H1 (cell line): ENCODE data around the gene ATP1A1. TPM values are rescaled to one million over a fixed set of nuclear protein-coding genes. Genes with fewer than 3 reads are reported as not detected.

ENCODE experiments used
- CTCF ChIA-PET: fragments of 300-600 bp; sonication (Branson Sonifier 250); formaldehyde crosslinking; loops from one replicate; lab custom pipeline; 2021; ENCODE audit not compliant: partially characterized antibody; lab: Charles Lee
- POLR2A ChIA-PET: fragments of 300-600 bp; sonication (Branson Sonifier 250); formaldehyde crosslinking; loops from one replicate; lab custom pipeline; 2021; ENCODE audit warnings: inconsistent platforms; ENCODE audit not compliant: partially characterized antibody; lab: Charles Lee
- DNase-seq, 2 experiments: peaks; one replicate each; pipeline versions ENCODE4 v3.0.0 to v3.0.0-alpha.2; 2010 to 2022; ENCODE audit warnings: low spot score in 2 of 2, low read depth in 1 of 2, mixed read lengths in 1 of 2
- FAIRE-seq: peaks from 2 replicates; lab custom pipeline; 2011; peaks lifted over from hg19 to GRCh38; lab: Jason Lieb, UNC
- H2AFZ ChIP-seq: 2 replicates; pipeline ENCODE4 v1.8.1; 2012; ENCODE audit warnings: low read length, inconsistent platforms
- H2AK5ac ChIP-seq: 2 replicates; pipeline ENCODE4 v1.6.1; 2013; ENCODE audit warnings: low read depth, low read length
- H2BK120ac ChIP-seq: replicated peaks from 2 replicates; pipeline ENCODE3; 2013; ENCODE audit warnings: low read depth, low read length, inconsistent platforms
- H2BK12ac ChIP-seq: 2 replicates; pipeline ENCODE4 v1.6.1; 2013; ENCODE audit warnings: low read depth, low read length
- H2BK15ac ChIP-seq: 2 replicates; pipeline ENCODE4 v1.6.1; 2013; ENCODE audit warnings: low read length
- H2BK20ac ChIP-seq: 2 replicates; pipeline ENCODE4 v1.6.1; 2013; ENCODE audit warnings: low read length
- H2BK5ac ChIP-seq: 2 replicates; pipeline ENCODE4 v1.6.1; 2013; ENCODE audit warnings: low read depth, low read length
- H3K14ac ChIP-seq: 2 replicates; pipeline ENCODE4 v1.6.1; 2013; ENCODE audit warnings: inconsistent platforms; ENCODE audit not compliant: insufficient read length
- H3K18ac ChIP-seq: 2 replicates; pipeline ENCODE4 v1.6.1; 2013; ENCODE audit warnings: low read length; ENCODE audit errors: extremely low read depth
- H3K23ac ChIP-seq: 2 replicates; pipeline ENCODE4 v1.6.1; 2013; ENCODE audit warnings: inconsistent platforms; ENCODE audit not compliant: insufficient read length
- H3K23me2 ChIP-seq: 2 replicates; pipeline ENCODE4 v1.6.1; 2013; ENCODE audit warnings: low read depth, low read length
- H3K27ac ChIP-seq: 2 replicates; pipeline ENCODE4 v1.6.1; 2011; ENCODE audit warnings: low read depth, low read length, inconsistent platforms
- H3K27me3 ChIP-seq, 4 experiments: replicated peaks in 1 of 4; 1 replicate in 1 of 4; 2 replicates in 3 of 4; pipeline versions ENCODE4 v1.6.1 to v1.8.1; 2011 to 2013; ENCODE audit warnings: low read length in 3 of 4, mild to moderate bottlenecking in 3 of 4, inconsistent platforms in 2 of 4, mixed read lengths in 2 of 4, moderate library complexity in 1 of 4; ENCODE audit not compliant: control insufficient read depth in 3 of 4, insufficient read depth in 3 of 4; ENCODE audit errors: extremely low read depth in 1 of 4
- H3K36me3 ChIP-seq, 4 experiments: 2 replicates each; pipeline versions ENCODE4 v1.6.1 to v1.8.1; 2011 to 2013; ENCODE audit warnings: mild to moderate bottlenecking in 4 of 4, low read length in 3 of 4, moderate library complexity in 2 of 4, control low read depth in 1 of 4, inconsistent platforms in 1 of 4; ENCODE audit not compliant: insufficient read depth in 4 of 4, control insufficient read depth in 2 of 4
- H3K4ac ChIP-seq: replicated peaks from 2 replicates; pipeline ENCODE3; 2013; ENCODE audit warnings: low read length, low read depth, mixed read lengths, inconsistent platforms; ENCODE audit not compliant: insufficient read length
- H3K4me1 ChIP-seq, 4 experiments: replicated peaks in 1 of 4; 1 replicate in 1 of 4; 2 replicates in 3 of 4; pipeline versions ENCODE4 v1.6.1 to v1.8.1; 2011 to 2013; ENCODE audit warnings: low read length in 3 of 4, inconsistent platforms in 2 of 4, mixed read lengths in 1 of 4; ENCODE audit not compliant: insufficient read depth in 4 of 4, control insufficient read depth in 3 of 4
- H3K4me2 ChIP-seq, 2 experiments: 2 replicates each; pipeline versions ENCODE4 v1.6.1 to v1.8.1; 2011 to 2013; ENCODE audit warnings: low read depth in 2 of 2, low read length in 2 of 2, control low read depth in 1 of 2, inconsistent platforms in 1 of 2, mild to moderate bottlenecking in 1 of 2; ENCODE audit not compliant: insufficient read depth in 1 of 2
- H3K4me3 ChIP-seq, 4 experiments: fragments of 200-600, 300-600 bp in 1 of 4; sonication (generic), shearing (Covaris generic), sonication (Bioruptor Twin) in 1 of 4; 2 replicates each; pipeline versions ENCODE4 v1.5.1 to v1.8.1; 2011 to 2016; ENCODE audit warnings: low read length in 4 of 4, low read depth in 3 of 4, control low read depth in 2 of 4, inconsistent platforms in 2 of 4, mild to moderate bottlenecking in 2 of 4, mixed read lengths in 1 of 4, moderate library complexity in 1 of 4; ENCODE audit not compliant: insufficient read depth in 2 of 4; ENCODE audit errors: extremely low read depth in 1 of 4
- H3K56ac ChIP-seq: replicated peaks from 2 replicates; pipeline ENCODE3; 2013; ENCODE audit warnings: low read depth, mild to moderate bottlenecking, mixed read lengths, low read length, inconsistent platforms; ENCODE audit not compliant: insufficient read length
- H3K79me1 ChIP-seq: 2 replicates; pipeline ENCODE4 v1.6.1; 2013; ENCODE audit warnings: low read depth, low read length, control low read depth
- H3K79me2 ChIP-seq, 2 experiments: 2 replicates each; pipeline versions ENCODE4 v1.6.1 to v1.8.1; 2012 to 2013; ENCODE audit warnings: low read length in 2 of 2, mild to moderate bottlenecking in 2 of 2, inconsistent platforms in 1 of 2; ENCODE audit not compliant: insufficient read depth in 2 of 2, control insufficient read depth in 1 of 2
- H3K9ac ChIP-seq, 4 experiments: replicated peaks in 1 of 4; 1 replicate in 1 of 4; 2 replicates in 3 of 4; pipeline versions ENCODE4 v1.6.1 to v1.8.1; 2011 to 2013; ENCODE audit warnings: low read depth in 3 of 4, low read length in 3 of 4, control low read depth in 2 of 4, mild to moderate bottlenecking in 2 of 4, moderate library complexity in 2 of 4, inconsistent platforms in 1 of 4; ENCODE audit errors: extremely low read depth in 1 of 4
- H3K9me3 ChIP-seq, 2 experiments: 2 replicates each; pipeline versions ENCODE4 v1.6.1 to v1.8.1; 2012 to 2013; ENCODE audit warnings: mild to moderate bottlenecking in 2 of 2, moderate library complexity in 2 of 2, control low read depth in 1 of 2, inconsistent platforms in 1 of 2, low read depth in 1 of 2, low read length in 1 of 2, mixed read lengths in 1 of 2; ENCODE audit not compliant: insufficient read depth in 2 of 2
- H4K20me1 ChIP-seq, 2 experiments: replicated peaks in 1 of 2; 2 replicates each; pipeline versions ENCODE3 to v1.8.1; 2011 to 2013; ENCODE audit warnings: inconsistent platforms in 2 of 2, low read length in 2 of 2, mild to moderate bottlenecking in 1 of 2; ENCODE audit not compliant: insufficient read depth in 2 of 2, control insufficient read depth in 1 of 2
- H4K5ac ChIP-seq: 2 replicates; pipeline ENCODE4 v1.6.1; 2013; ENCODE audit warnings: low read length, low read depth, mixed read lengths, inconsistent platforms; ENCODE audit not compliant: insufficient read length
- H4K8ac ChIP-seq: 2 replicates; pipeline ENCODE4 v1.8.0; 2013; ENCODE audit warnings: mild to moderate bottlenecking, moderate library complexity, low read length, inconsistent platforms; ENCODE audit not compliant: insufficient read depth; ENCODE audit errors: extremely low read depth
- H4K91ac ChIP-seq: replicated peaks from 2 replicates; pipeline ENCODE3; 2013; ENCODE audit warnings: low read length, mixed read lengths, inconsistent platforms; ENCODE audit not compliant: insufficient read length
- CBX8 ChIP-seq: fragments of 300-800, 300-1000 bp; sonication (generic); IDR thresholded peaks from 2 replicates; pipeline ENCODE4 v1.7.1; 2016; ENCODE audit warnings: low read depth, low read length, borderline replicate concordance
- CREB1 ChIP-seq: IDR thresholded peaks from 2 replicates; pipeline ENCODE4 v1.6.1; 2012; ENCODE audit warnings: inconsistent platforms
- GTF2F1 ChIP-seq: IDR thresholded peaks from 2 replicates; pipeline ENCODE4 v1.6.1; 2012; ENCODE audit warnings: low read depth, low read length, improper control_type of control experiment, borderline replicate concordance
- TAF7 ChIP-seq: optimal IDR thresholded peaks from 2 replicates; pipeline ENCODE3; 2011; ENCODE audit warnings: low read depth, mild to moderate bottlenecking, inconsistent platforms, low read length, moderate library complexity, borderline replicate concordance
- ZNF274 ChIP-seq: IDR thresholded peaks from 2 replicates; pipeline ENCODE4 v1.7.0; 2012; ENCODE audit warnings: low read length, borderline replicate concordance; ENCODE audit errors: extremely low read depth
- WGBS, 2 experiments: shearing (Covaris generic) in 1 of 2; methylation state at CpG; one replicate each; pipeline versions ENCODE4 v1.1.6 to v1.1.7; 2013 to 2015; ENCODE audit warnings: low lambda C conversion rate in 2 of 2, mixed read lengths in 2 of 2, inconsistent platforms in 1 of 2, low coverage in 1 of 2, missing lambda C conversion rate in 1 of 2; ENCODE audit not compliant: insufficient replicate concordance in 2 of 2, insufficient coverage in 1 of 2, insufficient read length in 1 of 2; ENCODE audit errors: extremely low coverage in 1 of 2, missing lambda C conversion rate in 1 of 2; 5-methylcytosine and 5-hydroxymethylcytosine counted together
- polyA plus RNA-seq, 7 experiments: library from polyadenylated mRNA; depleted of rRNA in 3 of 7; stranded (reverse) in 5 of 7; unstranded in 2 of 7; fragments of >200 nt in 5 of 7; fragments of 200-250 nt in 2 of 7; gene quantifications; 1 replicate in 5 of 7; 2 replicates in 1 of 7; 4 replicates in 1 of 7; pipeline versions ENCODE4 v1.2.1 to v1.2.3, GENCODE V29; 2011 to 2013; ENCODE audit warnings: missing spikeins in 2 of 7, mixed read lengths in 2 of 7
- total RNA-seq: library from RNA; stranded (reverse); fragmentation: NEBNext Ultra II Directional; extraction: Animal tissue kit (Norgen Biotek cat#: 25700); gene quantifications from 2 replicates; pipeline ENCODE4 v1.2.1, GENCODE V29; 2021

Gene ATP1A1
- total and polyA plus RNA-seq, 2 of the 8 experiments (the other 6 are each of a cell fraction or from before 2014, with no cell fraction given) = 222 to 325 TPM

- H3K9ac ChIP-seq = peak overlapping the region in 1 of 4 experiments; percentile 15; a peak in 1 of 7 replicates
- DNase-seq (no peak), FAIRE-seq (no peak)
- peaks cover 6 to 31% (median 20%) of the 10 kb centered on the region in 4 experiments for H3K4me1 ChIP-seq
- H4K91ac ChIP-seq = no peak overlapping the region
- no peak overlapping the region; a peak in 1 of 4 replicates for H3K4me2 ChIP-seq
- CTCF ChIA-PET = interaction anchor here (0.9 to 1.3 kb wide), 2 partner anchors 18 to 108 kb away, joined by 3 read pairs; no protein-coding TSS in a partner anchor
- no peak overlapping the region for H3K14ac ChIP-seq
- H2BK120ac ChIP-seq = no peak overlapping the region
- H2AK5ac ChIP-seq = no peak overlapping the region
- H2BK12ac ChIP-seq = no peak overlapping the region
- POLR2A ChIA-PET = interaction anchor here (0.8 kb wide), 1 partner anchor 34 kb away, joined by 3 read pairs; no protein-coding TSS in a partner anchor
- H3K27ac ChIP-seq = no peak overlapping the region
- no peak overlapping the region for H2AFZ ChIP-seq
- H3K79me2 ChIP-seq = peaks cover 37 to 91% of the 10 kb centered on the region in 2 experiments
- H4K20me1 ChIP-seq = peaks cover 31 to 32% of the 10 kb centered on the region in 2 experiments
- no peak overlapping the region for H3K4me3 ChIP-seq
- 81% methylated on average over 13 of the region's 13 CpGs; no CpG with 5 or more reads in 1 of the 2 experiments for WGBS, 2 experiments
- no peaks in the 10 kb centered on the region for H3K27me3 ChIP-seq
- no peak overlapping the region for H4K8ac ChIP-seq
- TF ChIP-seq CBX8 (no peak), GTF2F1 (no peak), TAF7 (no peak), ZNF274 (no peak), CREB1 (no peak)
- H2BK5ac ChIP-seq = no peak overlapping the region
- no peak overlapping the region for H3K23ac ChIP-seq
- H3K4ac ChIP-seq = no peak overlapping the region
- H3K18ac ChIP-seq = no peak overlapping the region
- no peak overlapping the region for H2BK15ac ChIP-seq
- H3K23me2 ChIP-seq = peaks cover 9% of the 10 kb centered on the region
- peaks cover 12% of the 10 kb centered on the region for H3K79me1 ChIP-seq
- H3K36me3 ChIP-seq = no peaks in the 10 kb centered on the region
- no peak overlapping the region for H4K5ac ChIP-seq
- H3K56ac ChIP-seq = no peak overlapping the region
- no peaks in the 10 kb centered on the region for H3K9me3 ChIP-seq
- no peak overlapping the region for H2BK20ac ChIP-seq
Observed at GRCh38 chr1:116377541-116378529, 4.8 kb downstream of the ATP1A1 start.
